ENCODE results near the gene COL4A3.

The COL4A3 gene

GRCh38 chr2:227287771-227288170, 123.3 kb downstream of the COL4A3 start:
- DNase-seq, result no peak

GRCh38 chr2:227292314-227292713, 127.9 kb downstream of the COL4A3 start:
- no peak for DNase-seq

- DNase-seq, result no peak
These were observed 129.1 kb downstream of the COL4A3 start for GRCh38 chr2:227293531-227293930.

- DNase-seq, result no peak
These were observed 131.4 kb downstream of the COL4A3 start for GRCh38 chr2:227295806-227296205.

- no peak for DNase-seq
These were observed 132.4 kb downstream of the COL4A3 start for GRCh38 chr2:227296671-227297405.

- no peak for DNase-seq
These were observed 137.1 kb downstream of the COL4A3 start for GRCh38 chr2:227301523-227301922.

GRCh38 chr2:227308784-227309183, 144.4 kb downstream of the COL4A3 start:
- DNase-seq, result no peak

- no peak for DNase-seq
These were observed 146.3 kb downstream of the COL4A3 start for GRCh38 chr2:227310756-227311110.

GRCh38 chr2:227311861-227312506, 147.6 kb downstream of the COL4A3 start:
- DNase-seq, result no peak

GRCh38 chr2:227312579-227312978, 148.2 kb downstream of the COL4A3 start:
- DNase-seq, result no peak

GRCh38 chr2:227313310-227313709, 148.9 kb downstream of the COL4A3 start:
- DNase-seq, result no peak

- DNase-seq, result no peak
These were observed 153.4 kb downstream of the COL4A3 start for GRCh38 chr2:227317834-227318233.

- no peak for DNase-seq
These were observed 156.1 kb downstream of the COL4A3 start for GRCh38 chr2:227320305-227321094.

- no peak for DNase-seq
These were observed 158.2 kb downstream of the COL4A3 start for GRCh38 chr2:227322530-227323205.

- no peak for DNase-seq
These were observed 159.4 kb downstream of the COL4A3 start for GRCh38 chr2:227323818-227324217.

- peak in 16 of 56 donors; percentile 4 to 66 (median 40) for DNase-seq
These were observed 160.2 kb downstream of the COL4A3 start for GRCh38 chr2:227324642-227324994.

- DNase-seq, result peak; percentile 51 to 95 (median 85)
These were observed 160.8 kb downstream of the COL4A3 start, which contains the start of gene MFF for GRCh38 chr2:227324995-227325838. Gene MFF (plus strand): TSS chr2:227325251. CDS start chr2:227330666, 5,415 bp downstream.

- DNase-seq, result peak in 20 of 56 donors; percentile 11 to 66 (median 36)
These were observed 161.4 kb downstream of the COL4A3 start for GRCh38 chr2:227325839-227326195.

- DNase-seq, result no peak
These were observed 162.4 kb downstream of the COL4A3 start for GRCh38 chr2:227326783-227327182.

GRCh38 chr2:227335713-227336112, 171.3 kb downstream of the COL4A3 start:
- peak in 2 of 56 donors; percentile 5 to 6 for DNase-seq

- DNase-seq, result no peak
These were observed 173.0 kb downstream of the COL4A3 start for GRCh38 chr2:227337442-227337841.
